ENCODE results near the gene GRK5. TPM values are rescaled to one million over a fixed set of nuclear protein-coding genes. Genes with fewer than 3 reads are reported as not detected.
A peak's percentile ranks its signal among the peaks of the same experiment; 100 is the strongest.

Gene GRK5
- total RNA-seq, 1 experiment from 2014 or later: 2.9 TPM

GRCh38 chr10:119480667-119481066, 273.3 kb downstream of the GRK5 start:
- DNase-seq (ENCODE audit: low read depth): peak; percentile 16

DNA sequence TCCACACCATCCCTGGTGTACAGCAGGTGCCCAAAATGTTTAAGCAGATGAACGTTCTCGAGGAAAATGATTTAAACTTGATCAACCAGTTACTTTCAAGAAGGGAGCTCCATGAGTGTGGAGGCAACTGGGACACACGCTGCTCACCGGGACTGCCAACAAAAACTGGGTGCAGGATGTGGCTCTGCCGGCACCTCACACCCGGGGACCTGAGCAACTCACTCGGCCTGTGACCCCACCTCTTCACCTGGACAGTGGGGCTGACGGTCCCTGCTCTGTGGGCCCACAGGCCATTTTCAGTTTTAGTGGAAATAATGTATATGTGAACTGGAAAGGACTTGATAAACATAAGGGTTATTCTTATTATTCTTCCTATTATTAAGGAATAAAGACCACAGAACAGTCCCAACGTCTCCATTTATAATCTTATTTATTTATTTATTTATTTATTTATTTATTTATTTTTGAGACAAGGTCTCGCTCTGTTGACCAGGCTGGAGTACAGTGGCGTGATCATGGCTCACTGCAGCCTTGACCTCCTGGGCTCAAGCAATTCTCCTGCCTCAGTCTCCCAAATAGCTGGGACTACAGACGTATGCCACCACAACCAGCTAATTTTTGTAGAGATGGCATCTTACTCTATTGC, 274.5 kb downstream of the GRK5 start:
- DNase-seq (ENCODE audit: low read depth): no peak

- DNase-seq (ENCODE audit: low read depth): no peak
Measured at GRCh38 chr10:119483001-119483400, 275.6 kb downstream of the GRK5 start.

DNA sequence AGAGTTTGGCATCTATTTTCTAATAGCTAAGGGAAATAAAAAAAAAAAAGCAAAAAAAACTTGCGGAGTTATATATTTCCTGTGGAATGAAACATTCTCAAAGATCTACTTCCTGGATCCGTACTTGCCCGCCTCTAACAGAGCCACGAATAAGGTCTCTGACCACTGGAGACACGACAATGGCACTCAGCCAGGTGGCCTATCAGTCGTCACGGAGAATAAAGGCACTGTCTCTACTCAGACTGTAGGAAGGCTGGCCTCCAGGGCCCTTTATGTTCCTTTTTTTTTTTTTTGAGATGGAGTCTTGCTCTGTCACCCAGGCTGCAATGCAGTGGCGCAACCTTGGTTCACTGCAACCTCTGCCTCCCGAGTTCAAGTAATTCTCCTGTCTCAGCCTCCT, 276.5 kb downstream of the GRK5 start:
- no peak for DNase-seq (ENCODE audit: low read depth)

GRCh38 chr10:119488675-119489074, 281.3 kb downstream of the GRK5 start:
- no peak for DNase-seq (ENCODE audit: low read depth)

DNA sequence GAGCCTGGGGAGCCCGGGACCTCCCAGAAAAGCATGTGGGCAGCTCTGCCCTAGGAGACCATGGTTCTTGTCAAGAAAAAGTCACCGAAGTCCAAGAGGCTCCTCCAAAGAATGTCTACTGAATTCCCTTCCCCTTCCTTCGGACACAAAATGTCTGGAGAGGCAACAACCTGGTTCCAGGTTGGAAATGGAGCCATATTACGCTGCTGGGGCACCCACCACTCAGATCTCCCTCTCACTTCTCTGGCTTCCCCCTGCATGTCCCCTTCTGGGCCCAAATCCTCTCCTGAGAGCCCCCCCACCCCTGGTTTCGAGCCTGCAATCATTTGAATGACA, 282.6 kb downstream of the GRK5 start:
- no peak for DNase-seq (ENCODE audit: low read depth)

DNA sequence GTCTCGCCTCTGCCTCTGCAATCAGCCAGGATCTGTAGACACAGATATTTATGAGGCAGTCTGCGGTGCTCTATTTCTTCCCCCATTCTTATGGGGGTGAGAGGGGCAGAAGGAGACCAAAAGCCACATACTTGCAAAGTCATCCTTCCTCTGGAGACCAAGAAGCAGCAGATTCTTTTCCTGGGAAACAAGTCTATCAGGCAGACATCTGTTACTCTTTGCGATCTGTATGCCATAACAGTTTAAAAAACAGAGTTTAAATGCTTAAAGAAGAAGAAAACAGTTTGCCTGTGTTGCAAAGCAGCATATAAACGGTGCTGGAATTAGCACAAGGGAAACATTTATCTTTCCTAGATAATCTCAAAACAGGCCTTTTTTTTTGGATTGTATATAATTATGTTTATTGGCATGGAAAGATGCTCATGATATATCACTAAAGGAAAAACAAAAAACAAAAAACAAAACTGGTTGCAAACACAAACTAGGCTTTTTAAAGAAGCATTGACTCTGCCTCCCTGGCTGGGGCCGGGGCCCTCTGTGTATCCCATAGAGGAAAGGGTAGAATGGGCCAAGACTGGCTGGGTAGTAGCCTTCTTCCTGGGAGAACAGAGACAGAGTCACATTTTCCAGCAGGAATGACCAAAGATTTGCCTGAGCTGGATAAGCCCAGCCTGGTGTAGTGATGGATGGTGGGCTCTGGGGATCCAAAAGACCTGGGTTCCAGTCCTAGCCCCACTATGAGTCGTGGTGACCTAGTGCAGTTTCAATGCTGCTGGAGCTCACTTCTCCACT, 284.8 kb downstream of the GRK5 start:
- no peak for DNase-seq (ENCODE audit: low read depth)

- DNase-seq (ENCODE audit: low read depth): no peak
Measured at GRCh38 chr10:119493155-119493554, 285.8 kb downstream of the GRK5 start.

- DNase-seq (ENCODE audit: low read depth): no peak
Measured at GRCh38 chr10:119494236-119495020, 287.1 kb downstream of the GRK5 start.

GRCh38 chr10:119495021-119495505, 287.7 kb downstream of the GRK5 start:
- no peak for DNase-seq (ENCODE audit: low read depth)

DNA sequence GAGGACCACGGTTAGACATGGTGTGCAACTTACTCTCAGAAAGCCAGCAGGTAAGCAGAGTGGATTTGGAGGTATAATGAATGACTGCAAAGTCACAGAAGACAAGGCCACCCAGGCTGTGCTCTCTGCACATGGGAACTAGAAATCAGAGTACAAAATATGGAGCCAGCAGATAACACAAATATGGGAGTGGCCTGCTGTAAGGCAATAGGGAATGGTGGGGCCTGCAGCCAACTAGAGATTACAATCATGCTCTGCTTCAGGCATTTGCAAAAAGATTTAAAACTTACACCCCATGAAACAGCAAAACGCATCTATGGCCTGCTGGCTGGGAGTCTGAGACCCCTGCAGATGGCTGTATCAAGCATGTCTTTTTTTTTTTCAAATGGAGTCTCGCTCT, 288.2 kb downstream of the GRK5 start:
- DNase-seq (ENCODE audit: low read depth): no peak

DNA sequence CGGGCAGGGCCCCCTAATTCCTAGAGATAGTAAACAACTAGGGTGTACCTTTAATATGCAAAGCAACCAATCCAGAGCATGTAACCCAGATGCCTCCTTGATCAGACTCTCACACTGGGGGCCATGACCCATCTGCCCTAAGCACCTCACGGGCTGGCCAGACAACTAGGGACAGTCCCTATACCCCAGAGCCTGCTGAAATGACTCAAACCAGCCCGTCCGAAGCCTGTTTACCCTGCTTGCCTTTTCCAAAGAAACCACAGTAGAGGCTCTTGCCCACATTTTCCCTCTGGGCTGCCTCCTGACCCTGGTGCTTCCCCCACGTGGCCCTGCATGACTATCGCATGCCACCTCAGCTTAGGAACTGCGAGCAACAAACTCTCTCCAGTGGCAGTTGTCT, 288.9 kb downstream of the GRK5 start:
- DNase-seq (ENCODE audit: low read depth): peak; percentile 64

DNA sequence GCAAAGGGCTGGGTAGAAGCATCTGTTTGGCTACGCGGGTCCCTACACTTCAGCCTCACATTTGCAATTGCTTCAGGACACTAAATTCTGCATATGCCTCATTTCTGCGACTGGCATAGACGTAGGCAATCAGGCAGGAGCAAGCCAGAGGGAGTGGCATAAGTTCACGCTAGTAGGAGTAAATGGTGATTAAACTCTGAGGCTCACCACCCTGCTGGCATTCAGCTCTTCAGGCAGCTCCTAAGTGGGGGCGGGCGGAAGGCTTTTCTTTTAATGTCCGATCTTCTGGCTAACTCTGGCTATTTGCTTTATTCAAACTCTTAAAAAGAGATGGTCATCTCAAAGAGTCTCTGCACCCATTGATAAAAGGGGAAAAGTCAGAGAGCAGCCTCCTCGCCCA, 289.9 kb downstream of the GRK5 start:
- no peak for DNase-seq (ENCODE audit: low read depth)

DNA sequence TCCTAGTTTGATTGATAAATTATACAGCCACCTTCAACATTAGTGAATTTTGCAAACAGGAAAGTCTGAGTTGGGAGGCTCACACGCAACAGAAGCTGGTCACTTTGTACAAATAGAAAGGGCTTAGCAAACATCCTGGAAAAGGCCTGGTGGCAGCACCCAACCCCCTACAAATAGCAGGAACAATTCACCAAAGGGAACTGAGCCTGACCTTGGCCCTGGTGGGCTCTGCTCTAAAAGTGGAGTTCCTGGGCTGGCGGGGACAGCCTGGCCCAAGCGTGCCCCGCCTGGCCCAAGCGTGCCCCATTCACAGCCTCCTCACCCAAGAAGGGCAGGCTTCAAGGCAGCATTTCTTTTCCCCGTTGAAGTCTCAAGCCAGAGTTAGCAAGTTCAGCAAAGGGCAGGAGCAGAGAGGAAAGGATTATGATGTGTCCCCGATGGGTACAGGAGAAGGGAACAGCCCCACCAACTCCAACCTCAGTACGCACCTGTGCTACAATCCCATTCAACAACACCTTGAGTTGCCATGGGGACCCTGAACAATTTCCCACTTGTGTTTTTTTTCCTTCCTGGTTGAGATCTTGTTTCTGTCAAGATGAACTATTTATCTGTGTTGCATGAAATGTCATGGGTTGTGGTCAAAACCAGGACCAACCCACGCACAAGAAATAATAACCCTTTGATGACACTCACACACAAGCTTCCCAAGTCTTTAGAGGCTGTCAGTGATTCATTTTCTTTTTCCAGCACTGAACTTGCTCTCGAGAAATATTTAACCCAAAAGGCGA, 291.7 kb downstream of the GRK5 start:
- DNase-seq (ENCODE audit: low read depth): peak; percentile 42

DNA sequence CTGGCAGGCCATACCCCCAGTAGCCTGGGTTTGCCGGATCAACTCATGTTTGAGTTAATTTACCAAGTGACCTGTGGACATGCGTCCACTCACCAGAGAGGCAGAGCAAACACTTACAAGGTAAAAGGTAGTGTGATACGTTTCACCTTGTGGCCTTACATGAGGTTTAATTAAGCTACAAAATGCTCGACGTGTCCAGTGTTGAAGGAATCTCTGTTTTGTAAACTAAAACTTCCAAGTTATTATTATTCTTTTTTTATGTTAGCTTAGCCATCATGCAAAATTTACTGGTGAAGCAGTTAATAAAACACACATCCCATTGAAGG, 292.3 kb downstream of the GRK5 start:
- no peak for DNase-seq (ENCODE audit: low read depth)

- DNase-seq (ENCODE audit: low read depth): no peak
Measured at GRCh38 chr10:119500123-119500795, 292.9 kb downstream of the GRK5 start.

GRCh38 chr10:119500821-119501220, 293.4 kb downstream of the GRK5 start:
- DNase-seq (ENCODE audit: low read depth): no peak

GRCh38 chr10:119501690-119502089, 294.3 kb downstream of the GRK5 start:
- no peak for DNase-seq (ENCODE audit: low read depth)

DNA sequence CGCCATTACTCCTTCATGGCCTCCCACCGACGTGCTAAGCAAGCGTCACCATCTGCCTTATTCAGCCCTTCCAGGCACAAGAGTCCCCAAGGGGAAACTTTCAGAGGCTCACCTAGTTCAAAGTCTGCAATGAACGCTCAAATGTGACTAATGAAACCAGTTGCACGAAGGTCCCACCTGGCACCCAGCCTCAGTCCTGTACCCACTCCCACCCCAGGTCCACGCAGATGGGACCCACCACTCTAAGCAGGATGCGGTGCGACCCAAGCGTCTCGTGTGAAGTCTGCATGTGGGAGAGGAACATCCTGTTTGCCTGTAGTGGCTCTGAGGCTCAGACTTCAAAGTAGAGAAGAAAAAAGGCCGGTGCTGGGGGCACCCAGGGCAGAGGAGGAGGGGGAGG, 294.8 kb downstream of the GRK5 start:
- DNase-seq (ENCODE audit: low read depth): no peak

- no peak for DNase-seq (ENCODE audit: low read depth)
Measured at GRCh38 chr10:119502618-119503155, 295.3 kb downstream of the GRK5 start.

DNA sequence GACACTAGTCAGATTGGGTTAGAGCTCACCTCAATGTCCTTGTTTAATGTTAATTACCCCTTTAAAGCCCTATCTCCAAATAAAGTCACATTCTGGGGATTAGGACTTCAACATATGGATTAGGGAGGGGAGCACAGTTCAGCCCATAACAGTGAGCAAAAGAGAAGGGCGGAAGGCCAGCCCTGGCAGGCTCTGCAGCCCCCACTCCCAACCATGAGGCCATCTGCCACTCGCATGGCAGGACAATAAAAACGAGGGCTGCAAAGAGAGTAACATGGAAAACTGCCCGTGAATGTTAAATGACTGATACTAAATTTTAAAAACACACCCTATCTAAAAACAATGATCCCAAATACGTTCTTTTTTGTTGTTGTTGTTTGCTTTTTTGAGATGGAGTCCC, 296.4 kb downstream of the GRK5 start:
- DNase-seq (ENCODE audit: low read depth): no peak

Data from RPMI7951 (cell line).